GM13976 (cell line): ENCODE data around the gene MTARC2.

Source experiments
- DNase-seq: peaks from one replicate; pipeline ENCODE4 v3.0.0; 2012; ENCODE audit warnings: low spot score
- CTCF ChIP-seq: IDR thresholded peaks from 2 replicates; pipeline ENCODE4 v1.5.1; 2012; ENCODE audit warnings: borderline replicate concordance, mild to moderate bottlenecking; ENCODE audit not compliant: insufficient read depth; ENCODE audit errors: extremely low read depth, missing control alignments, control extremely low read depth
- in situ Hi-C: fragments of 300-500 bp; cut with MboI; formaldehyde crosslinking; loops from one replicate; pipeline ENCODE4 v1.12.0; 2022; ENCODE audit warnings: low sequenced_read_pairs, mixed read lengths, inconsistent platforms; ENCODE audit not compliant: unreplicated experiment

Gene MTARC2

DNA sequence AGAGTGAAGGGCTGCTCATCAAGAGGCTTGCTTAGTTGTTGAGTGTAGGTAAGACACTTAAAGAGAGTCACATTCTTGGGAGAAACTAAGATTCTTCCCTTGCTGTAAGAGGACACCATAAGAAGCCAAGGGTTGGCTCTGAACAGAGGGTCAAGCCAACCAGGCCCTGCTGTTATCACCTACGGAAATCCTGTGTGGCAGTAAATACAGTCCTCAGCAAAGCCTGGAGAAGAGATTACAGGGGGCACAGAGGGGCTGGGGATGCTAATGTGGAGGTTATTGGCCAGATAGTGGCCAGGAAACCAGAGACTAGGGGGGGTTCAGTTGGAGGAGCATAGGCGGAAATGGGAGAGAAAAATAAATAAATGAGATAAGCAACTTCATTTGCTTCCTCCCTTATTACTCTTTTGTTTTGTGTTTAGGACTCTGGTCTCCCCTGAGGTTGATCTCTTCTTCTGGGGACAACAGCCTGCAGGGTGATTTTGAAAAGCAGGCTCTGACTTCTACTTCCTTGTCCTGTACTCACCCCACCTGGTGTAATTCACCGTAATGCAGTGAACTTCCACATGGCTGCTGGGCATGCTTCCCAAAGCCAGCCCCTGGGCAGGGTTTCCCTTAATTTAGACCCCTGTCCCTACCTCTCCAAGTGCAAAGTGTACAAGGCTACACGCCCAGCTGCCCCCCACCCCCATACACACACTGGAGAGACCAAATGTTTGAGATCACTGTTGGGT is 79.5 kb downstream of the MTARC2 start:
- DNase-seq = no peak
- in situ Hi-C loops = no loop called here
- TF ChIP-seq CTCF = no peak

DNA sequence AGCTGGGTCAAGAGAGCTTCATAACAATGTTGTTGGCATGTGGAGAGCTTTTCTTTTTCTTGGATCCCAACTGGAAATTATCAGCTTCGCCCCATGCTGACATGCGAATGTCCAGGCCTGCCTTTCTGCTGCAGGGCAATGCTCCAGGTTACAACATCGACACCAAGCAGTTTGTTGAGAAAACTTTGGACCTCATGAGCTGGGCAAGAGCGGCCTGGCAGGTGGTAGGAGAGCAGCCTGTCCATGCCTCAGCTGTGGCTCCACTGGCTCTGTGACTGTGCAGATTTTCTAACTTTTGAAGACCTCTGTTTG is 80.0 kb downstream of the MTARC2 start:
- TF ChIP-seq CTCF = no peak
- in situ Hi-C loops = no loop called here
- no peak for DNase-seq

DNA sequence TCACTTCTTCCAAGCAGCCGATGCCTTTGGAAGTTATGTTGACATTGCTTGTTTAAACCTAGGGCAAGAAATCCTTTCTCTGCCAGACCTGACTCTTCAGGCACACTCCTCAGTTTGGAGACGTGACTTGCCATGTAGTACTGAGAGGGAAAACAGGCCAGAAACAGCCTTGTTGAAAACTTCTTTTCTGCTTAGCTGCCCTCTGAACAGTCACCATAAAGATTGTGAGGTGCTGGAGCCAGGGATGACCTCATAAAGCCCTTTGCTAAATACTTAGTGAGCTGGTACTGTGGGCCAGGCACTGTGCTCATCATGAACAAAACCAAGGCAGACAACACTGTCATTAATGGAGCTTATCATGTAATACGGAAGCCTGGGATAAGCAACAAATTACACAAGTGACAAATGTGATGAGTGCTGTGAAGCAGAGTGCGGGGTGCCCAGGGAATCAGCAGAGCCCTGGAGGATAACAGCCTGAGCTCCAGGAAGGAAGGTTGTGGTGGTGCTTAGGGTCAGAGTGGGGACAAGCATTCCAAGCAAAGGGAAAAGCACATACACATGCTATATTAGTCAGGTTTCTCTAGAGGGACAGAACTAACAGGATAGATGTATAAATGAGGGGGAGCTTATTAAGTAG is 80.9 kb downstream of the MTARC2 start:
- in situ Hi-C loops = no loop called here
- DNase-seq = no peak
- no peak for TF ChIP-seq CTCF

DNA sequence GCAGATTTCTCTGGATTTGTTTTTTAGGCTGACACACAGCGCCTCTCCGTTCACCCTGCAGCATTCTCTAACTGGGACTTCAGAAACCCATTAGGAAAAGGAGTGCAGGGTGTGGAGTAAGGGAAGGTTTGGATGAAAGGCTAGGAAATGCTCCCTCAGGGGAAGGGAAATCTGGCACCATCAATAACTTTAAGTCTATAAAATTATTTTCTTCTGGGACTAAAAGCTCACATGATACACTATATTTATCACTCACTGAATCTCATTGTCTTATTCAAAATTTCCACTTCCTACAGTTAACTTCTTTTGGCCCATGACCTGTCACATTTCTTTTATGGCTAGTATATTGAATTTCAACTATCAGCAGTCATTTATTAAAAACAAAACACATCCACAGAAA is 85.3 kb downstream of the MTARC2 start:
- no peak for TF ChIP-seq CTCF
- in situ Hi-C loops = no loop called here
- DNase-seq = no peak
